GM10266 (cell line): ENCODE data around the gene MRPL4.
"Not testable (repeated sequence)": the region's sequence is repeated elsewhere in the genome, so short reads cannot be mapped to it uniquely, and the experiment has no call there.

ENCODE experiments used
- DNase-seq: peaks from one replicate; pipeline ENCODE4 v3.0.0; 2012; ENCODE audit errors: extremely low spot score
- CTCF ChIP-seq: IDR thresholded peaks from 2 replicates; pipeline ENCODE4 v1.5.1; 2012; ENCODE audit warnings: mild to moderate bottlenecking, low read depth; ENCODE audit not compliant: control insufficient read depth, insufficient read depth; ENCODE audit errors: missing control alignments

Gene MRPL4

GRCh38 chr19:10238172-10238783 is 13.7 kb upstream of the MRPL4 start:
- no peak for DNase-seq
- no peak for TF ChIP-seq CTCF

GRCh38 chr19:10241826-10242449 is 10.1 kb upstream of the MRPL4 start:
- not testable (repeated sequence) for DNase-seq

GRCh38 chr19:10243606-10244005 is 8.4 kb upstream of the MRPL4 start:
- no peak for DNase-seq
- TF ChIP-seq CTCF: no peak

DNA sequence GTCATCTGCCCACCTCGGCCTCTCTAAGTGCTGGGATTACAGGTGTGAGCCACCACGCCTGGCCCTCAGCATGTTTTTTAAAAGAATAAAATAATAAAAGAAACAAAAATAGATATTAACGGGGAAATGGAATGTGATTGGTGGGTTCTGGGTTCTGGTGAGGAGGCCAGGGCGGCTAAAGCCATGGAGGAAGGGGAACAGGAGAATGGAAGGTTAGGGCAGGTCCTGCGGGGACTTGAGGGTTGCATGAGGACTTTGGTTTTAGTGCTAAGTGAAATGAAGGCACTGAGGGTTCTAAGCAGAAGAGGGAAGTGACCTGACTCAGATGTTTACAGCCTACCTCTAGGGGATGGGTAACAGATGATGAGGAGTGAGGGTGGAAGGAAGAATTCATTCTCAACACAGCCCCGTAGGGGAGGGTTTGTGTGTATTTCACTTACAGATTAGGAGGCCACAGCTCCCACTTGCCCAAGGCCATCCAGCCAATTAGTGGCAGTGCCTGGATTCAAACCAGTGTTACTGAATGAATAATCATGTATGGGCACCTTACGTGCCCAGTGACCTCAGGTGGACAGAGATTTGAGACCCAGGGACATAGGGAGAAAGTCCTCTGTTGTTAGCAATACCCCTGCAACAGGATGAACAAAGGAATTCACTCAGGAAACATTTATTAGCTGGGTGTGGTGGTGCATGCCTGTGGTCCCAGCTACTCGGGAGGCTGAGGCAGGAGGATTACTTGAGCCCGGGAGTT is 6.7 kb upstream of the MRPL4 start:
- no peak for TF ChIP-seq CTCF
- no peak for DNase-seq

DNA sequence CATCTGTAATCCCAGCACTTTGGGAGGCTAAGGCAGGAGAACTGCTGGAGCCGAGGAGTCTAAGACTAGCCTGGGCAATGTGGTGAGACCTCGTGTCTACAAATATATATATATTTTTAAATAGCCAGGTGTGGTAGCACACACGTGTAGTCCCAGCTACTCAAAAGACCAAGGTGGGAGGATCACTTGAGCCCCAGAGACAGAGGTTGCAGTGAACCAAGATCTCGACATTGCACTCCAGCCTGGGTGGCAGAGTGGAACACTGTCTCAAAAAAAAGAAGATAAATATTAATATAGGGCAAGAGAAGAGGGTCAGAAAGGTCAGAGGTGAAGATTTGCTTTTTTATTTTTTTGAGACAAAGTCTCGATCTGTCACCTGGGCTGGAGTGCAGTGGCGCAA is 5.5 kb upstream of the MRPL4 start:
- no peak for TF ChIP-seq CTCF
- DNase-seq: no peak

DNA sequence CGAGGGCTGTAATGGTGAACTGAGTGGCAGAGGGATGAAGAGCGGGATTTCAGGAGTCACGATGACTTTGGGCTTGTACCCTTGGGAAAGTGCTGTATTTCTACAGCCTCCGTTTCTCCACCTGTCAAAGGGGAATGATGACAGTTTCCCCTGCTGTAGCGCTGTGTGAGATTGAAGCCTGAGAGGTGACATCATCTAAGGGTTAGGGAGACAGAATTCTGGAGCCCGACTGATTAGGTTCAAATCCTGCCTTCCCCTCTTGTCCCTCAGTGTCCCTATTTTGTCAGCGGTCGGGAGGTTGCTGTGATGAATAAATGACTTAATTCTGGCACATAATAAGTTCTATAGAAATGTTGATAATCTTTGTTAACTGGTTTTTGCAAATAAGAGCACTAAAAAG is 693 bp downstream of the MRPL4 start:
- DNase-seq: no peak
- no peak for TF ChIP-seq CTCF

GRCh38 chr19:10254244-10254643 is 2.2 kb downstream of the MRPL4 start:
- no peak for DNase-seq
- no peak for TF ChIP-seq CTCF
